Activated CD8-positive, alpha-beta T cell treated with anti-CD3 and anti-CD28 coated beads for 36 hours (primary cell): ENCODE data around the gene MRM3. TPM values are rescaled to one million over a fixed set of nuclear protein-coding genes. Genes with fewer than 3 reads are reported as not detected.
A peak's percentile ranks its signal among the peaks of the same experiment; 100 is the strongest.
"Not testable (repeated sequence)": the region's sequence is repeated elsewhere in the genome, so short reads cannot be mapped to it uniquely, and the experiment has no call there.

Source experiments
- ATAC-seq: fragments of 200-7000 bp; cut with Tn5 transposase; one replicate; pipeline ENCODE4 v1.10.0; 2021; ENCODE audit warnings: mild to moderate bottlenecking, moderate library complexity
- CTCF ChIA-PET: fragments of 350-600 bp; sonication (Branson Sonifier 250); formaldehyde crosslinking; loops from one replicate; lab custom pipeline; 2021; ENCODE audit warnings: antibody characterized with exemption; lab: Charles Lee
- POLR2A ChIA-PET: fragments of 350-600 bp; sonication (Branson Sonifier 250); formaldehyde crosslinking; loops from one replicate; lab custom pipeline; 2021; ENCODE audit warnings: antibody characterized with exemption; lab: Charles Lee
- DNase-seq: peaks from one replicate; pipeline ENCODE4 v3.0.0-alpha.2; 2020
- H3K27ac Mint-ChIP-seq: one replicate; pipeline ENCODE4 v1.8.0; 2021; ENCODE audit warnings: mild to moderate bottlenecking, mixed read lengths
- H3K27me3 Mint-ChIP-seq: one replicate; pipeline ENCODE4 v1.8.0; 2021; ENCODE audit warnings: mixed read lengths
- H3K36me3 Mint-ChIP-seq: one replicate; pipeline ENCODE4 v1.8.0; 2021; ENCODE audit warnings: low read depth, mixed read lengths
- H3K4me1 Mint-ChIP-seq: one replicate; pipeline ENCODE4 v1.8.0; 2021; ENCODE audit warnings: low read depth, mixed read lengths
- H3K4me3 Mint-ChIP-seq: one replicate; pipeline ENCODE4 v1.8.0; 2021; ENCODE audit warnings: mild to moderate bottlenecking, moderate library complexity, mixed read lengths
- H3K9me3 Mint-ChIP-seq: one replicate; pipeline ENCODE4 v1.8.0; 2021; ENCODE audit warnings: mixed read lengths
- intact Hi-C: fragments of 100-400 bp; cut with micrococcal nuclease; formaldehyde crosslinking; loops from one replicate; pipeline ENCODE4 v1.10.0; 2022
- total RNA-seq, 2 experiments: library from RNA; stranded (reverse); gene quantifications; one replicate each; pipeline ENCODE4 v1.2.3, GENCODE V29; 2021
- TF ChIP-seq, protein P1 (sequence below): fragments of 200-600 bp; IDR thresholded peaks from one replicate; pipeline ENCODE4 v1.8.0; 2022; ENCODE audit warnings: antibody characterized with exemption, mild to moderate bottlenecking

MRM3 gene
- total RNA-seq, 2 experiments from 2014 or later, result 35.5 to 36.2 TPM

GRCh38 chr17:745406-745805 lies 36.7 kb upstream of the MRM3 start:
- no peak overlapping the region for H3K4me3 Mint-ChIP-seq
- TF ChIP-seq, protein P1, sequence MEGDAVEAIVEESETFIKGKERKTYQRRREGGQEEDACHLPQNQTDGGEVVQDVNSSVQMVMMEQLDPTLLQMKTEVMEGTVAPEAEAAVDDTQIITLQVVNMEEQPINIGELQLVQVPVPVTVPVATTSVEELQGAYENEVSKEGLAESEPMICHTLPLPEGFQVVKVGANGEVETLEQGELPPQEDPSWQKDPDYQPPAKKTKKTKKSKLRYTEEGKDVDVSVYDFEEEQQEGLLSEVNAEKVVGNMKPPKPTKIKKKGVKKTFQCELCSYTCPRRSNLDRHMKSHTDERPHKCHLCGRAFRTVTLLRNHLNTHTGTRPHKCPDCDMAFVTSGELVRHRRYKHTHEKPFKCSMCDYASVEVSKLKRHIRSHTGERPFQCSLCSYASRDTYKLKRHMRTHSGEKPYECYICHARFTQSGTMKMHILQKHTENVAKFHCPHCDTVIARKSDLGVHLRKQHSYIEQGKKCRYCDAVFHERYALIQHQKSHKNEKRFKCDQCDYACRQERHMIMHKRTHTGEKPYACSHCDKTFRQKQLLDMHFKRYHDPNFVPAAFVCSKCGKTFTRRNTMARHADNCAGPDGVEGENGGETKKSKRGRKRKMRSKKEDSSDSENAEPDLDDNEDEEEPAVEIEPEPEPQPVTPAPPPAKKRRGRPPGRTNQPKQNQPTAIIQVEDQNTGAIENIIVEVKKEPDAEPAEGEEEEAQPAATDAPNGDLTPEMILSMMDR, result no peak
- H3K27ac Mint-ChIP-seq, result no peak overlapping the region
- ChIA-PET POLR2A (interaction anchor here (1.0 to 1.8 kb wide), 5 partner anchors 8 to 37 kb away, joined by 3 to 4 read pairs (median 4); partner anchors contain the start of genes GLOD4 and MRM3), CTCF (interaction anchor here (1.7 kb wide), 1 partner anchor 45 kb away, joined by 5 read pairs; no protein-coding TSS in a partner anchor)
- ATAC-seq (no peak), DNase-seq (no peak)
- peaks cover 5% of the 10 kb centered on the region for H3K9me3 Mint-ChIP-seq
- peaks cover 71% of the 10 kb centered on the region for H3K36me3 Mint-ChIP-seq
- no peaks in the 10 kb centered on the region for H3K27me3 Mint-ChIP-seq
- peaks cover 34% of the 10 kb centered on the region for H3K4me1 Mint-ChIP-seq
- intact Hi-C loops, result no loop called here

DNA sequence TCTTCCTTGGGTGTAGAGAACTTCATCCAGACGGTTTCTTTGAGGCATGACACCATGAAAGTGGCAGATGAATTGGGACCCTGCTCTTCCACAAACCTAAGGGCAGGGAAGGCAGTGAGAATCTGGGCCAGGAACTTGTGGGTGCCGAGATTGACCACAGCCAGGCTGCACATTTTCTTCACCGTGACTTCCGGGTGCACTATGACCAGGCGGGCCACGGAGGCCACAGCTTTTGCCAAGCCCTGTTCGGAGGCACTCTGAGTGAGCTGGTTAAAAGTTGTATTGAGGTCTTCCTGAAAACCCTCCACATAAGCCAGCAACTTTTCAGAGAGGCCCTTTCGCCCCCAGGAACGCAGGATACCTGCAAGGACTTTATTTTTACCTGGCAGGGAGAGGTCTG lies 36.0 kb upstream of the MRM3 start:
- Mint-ChIP-seq H3K9me3 (peaks cover 5% of the 10 kb centered on the region), H3K36me3 (peaks cover 70% of the 10 kb centered on the region), H3K4me1 (peaks cover 33% of the 10 kb centered on the region), H3K4me3 (no peak overlapping the region), H3K27ac (no peak overlapping the region), H3K27me3 (no peaks in the 10 kb centered on the region)
- ChIA-PET POLR2A (interaction anchor here (0.8 to 1.6 kb wide), 3 partner anchors 30 to 38 kb away, joined by 3 to 4 read pairs (median 4); partner anchors contain the start of genes GLOD4 and MRM3), CTCF (interaction anchor here (1.7 kb wide), 1 partner anchor 46 kb away, joined by 5 read pairs; no protein-coding TSS in a partner anchor)
- intact Hi-C loops, result no loop called here
- DNase-seq, result no peak
- TF ChIP-seq, protein P1, result no peak
- no peak for ATAC-seq

GRCh38 chr17:746783-747629 lies 35.1 kb upstream of the MRM3 start:
- H3K9me3 Mint-ChIP-seq, result peaks cover 5% of the 10 kb centered on the region
- no peak overlapping the region for H3K27ac Mint-ChIP-seq
- TF ChIP-seq, protein P1, result no peak
- POLR2A ChIA-PET, result interaction anchor here (0.8 to 1.6 kb wide), 2 partner anchors 31 to 38 kb away, joined by 3 to 4 read pairs; no protein-coding TSS in a partner anchor
- H3K4me3 Mint-ChIP-seq, result no peak overlapping the region
- intact Hi-C loops, result no loop called here
- CTCF ChIA-PET, result no interaction called here
- no peaks in the 10 kb centered on the region for H3K27me3 Mint-ChIP-seq
- peaks cover 31% of the 10 kb centered on the region for H3K4me1 Mint-ChIP-seq
- H3K36me3 Mint-ChIP-seq, result peaks cover 71% of the 10 kb centered on the region
- no peak for DNase-seq
- ATAC-seq, result no peak

DNA sequence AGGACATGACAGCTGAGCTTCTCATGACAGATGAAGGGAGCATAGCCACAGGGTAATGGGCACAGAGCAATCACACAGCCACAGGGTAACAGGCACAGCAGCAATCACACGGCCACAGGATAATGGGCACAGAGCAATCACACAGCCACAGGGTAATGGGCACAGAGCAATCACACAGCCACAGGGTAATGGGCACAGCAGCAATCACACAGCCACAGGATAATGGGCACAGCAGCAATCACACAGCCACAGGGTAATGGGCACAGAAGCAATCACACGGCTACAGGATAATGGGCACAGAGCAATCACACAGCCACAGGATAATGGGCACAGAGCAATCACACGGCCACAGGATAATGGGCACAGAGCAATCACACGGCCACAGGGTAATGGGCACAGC lies 33.5 kb upstream of the MRM3 start:
- H3K4me3 Mint-ChIP-seq, H3K27ac Mint-ChIP-seq, CTCF ChIA-PET, DNase-seq, intact Hi-C loops, H3K9me3 Mint-ChIP-seq, H3K27me3 Mint-ChIP-seq, ATAC-seq: not testable (repeated sequence)
- Mint-ChIP-seq H3K4me1 (peaks cover 36% of the 10 kb centered on the region), H3K36me3 (peaks cover 66% of the 10 kb centered on the region)
- POLR2A ChIA-PET, result interaction anchor here (1.1 kb wide), 1 partner anchor 34 kb away, joined by 3 read pairs; the partner anchor contains the start of genes GLOD4 and MRM3

GRCh38 chr17:749359-749758 lies 32.8 kb upstream of the MRM3 start:
- peak overlapping the region; percentile 90 for H3K4me3 Mint-ChIP-seq
- POLR2A ChIA-PET, result interaction anchor here (2.0 to 5.0 kb wide), 3 partner anchors 8 to 33 kb away, joined by 11 to 34 read pairs (median 33); partner anchors contain the start of genes GLOD4 and MRM3
- peaks cover 59% of the 10 kb centered on the region for H3K36me3 Mint-ChIP-seq
- peak overlapping the region; percentile 55 for H3K27ac Mint-ChIP-seq
- intact Hi-C loops, H3K27me3 Mint-ChIP-seq, H3K9me3 Mint-ChIP-seq, ATAC-seq, DNase-seq: not testable (repeated sequence)
- peaks cover 34% of the 10 kb centered on the region for H3K4me1 Mint-ChIP-seq
- CTCF ChIA-PET, result interaction anchor here (1.2 kb wide), 1 partner anchor 10 kb away, joined by 3 read pairs; no protein-coding TSS in a partner anchor
